ENCODE measurements around the gene COL6A5.

- TF ChIP-seq POLR2A (IDR thresholded peaks at IDR 0.05), result no peak
- TF ChIP-seq CTCF (IDR thresholded peaks at IDR 0.05), result no peak
- TF ChIP-seq POLR2AphosphoS5 (IDR thresholded peaks at IDR 0.05), result no peak
Measured at GRCh38 chr3:130428871-130429712, 83.6 kb downstream of the COL6A5 start.

All from suprapubic skin (tissue), 4 donors.